ENCODE data around the gene LDLRAD3.

Gene LDLRAD3

DNA sequence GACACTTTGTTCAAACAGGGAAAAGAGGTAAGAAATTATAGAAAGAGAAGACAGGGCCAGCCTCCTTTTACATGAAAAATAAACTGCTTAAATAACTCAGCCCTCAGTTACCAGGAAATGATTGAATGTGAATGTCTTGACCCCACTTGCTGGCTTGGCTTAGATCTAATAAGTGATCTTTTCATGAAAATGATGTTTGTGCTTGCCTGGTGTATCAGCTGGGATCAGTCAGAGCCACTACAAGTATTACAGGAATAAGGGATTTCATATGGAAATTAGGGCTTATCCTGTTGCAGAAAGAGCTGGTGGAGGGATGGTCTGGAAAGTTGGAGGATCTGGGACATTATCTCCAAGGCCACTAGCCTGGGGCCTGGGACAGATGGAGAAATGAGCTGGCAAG lies 293.5 kb downstream of the LDLRAD3 start:
- no peak overlapping the region for H3K4me3 ChIP-seq (ENCODE audit: low read length, poor library complexity, severe bottlenecking)
- H3K36me3 ChIP-seq (ENCODE audit: insufficient read depth, low read length) = no peaks in the 10 kb centered on the region
- no peak overlapping the region for H2AFZ ChIP-seq (ENCODE audit: low read length)
- H3K4me2 ChIP-seq (ENCODE audit: low read depth, low read length, poor library complexity, severe bottlenecking) = no peak overlapping the region
- H3K27me3 ChIP-seq (ENCODE audit: insufficient read depth, low read length, poor library complexity, severe bottlenecking) = no peaks in the 10 kb centered on the region
- no peaks in the 10 kb centered on the region for H4K20me1 ChIP-seq (ENCODE audit: insufficient read depth, low read length, poor library complexity, severe bottlenecking)
- H3K79me2 ChIP-seq (ENCODE audit: insufficient read depth, low read length) = no peaks in the 10 kb centered on the region
- no peaks in the 10 kb centered on the region for H3K9me3 ChIP-seq (ENCODE audit: insufficient read depth, low read depth, low read length)
- H3K9me2 ChIP-seq (replicated peaks; ENCODE audit: low read depth, low read length) = no peaks in the 10 kb centered on the region
- H3F3A ChIP-seq (ENCODE audit: low read depth) = no peaks in the 10 kb centered on the region
- TF ChIP-seq, protein P1, sequence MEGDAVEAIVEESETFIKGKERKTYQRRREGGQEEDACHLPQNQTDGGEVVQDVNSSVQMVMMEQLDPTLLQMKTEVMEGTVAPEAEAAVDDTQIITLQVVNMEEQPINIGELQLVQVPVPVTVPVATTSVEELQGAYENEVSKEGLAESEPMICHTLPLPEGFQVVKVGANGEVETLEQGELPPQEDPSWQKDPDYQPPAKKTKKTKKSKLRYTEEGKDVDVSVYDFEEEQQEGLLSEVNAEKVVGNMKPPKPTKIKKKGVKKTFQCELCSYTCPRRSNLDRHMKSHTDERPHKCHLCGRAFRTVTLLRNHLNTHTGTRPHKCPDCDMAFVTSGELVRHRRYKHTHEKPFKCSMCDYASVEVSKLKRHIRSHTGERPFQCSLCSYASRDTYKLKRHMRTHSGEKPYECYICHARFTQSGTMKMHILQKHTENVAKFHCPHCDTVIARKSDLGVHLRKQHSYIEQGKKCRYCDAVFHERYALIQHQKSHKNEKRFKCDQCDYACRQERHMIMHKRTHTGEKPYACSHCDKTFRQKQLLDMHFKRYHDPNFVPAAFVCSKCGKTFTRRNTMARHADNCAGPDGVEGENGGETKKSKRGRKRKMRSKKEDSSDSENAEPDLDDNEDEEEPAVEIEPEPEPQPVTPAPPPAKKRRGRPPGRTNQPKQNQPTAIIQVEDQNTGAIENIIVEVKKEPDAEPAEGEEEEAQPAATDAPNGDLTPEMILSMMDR (conservative IDR thresholded peaks at IDR 0.05; ENCODE audit: low read length) = no peak
- no peak for TF ChIP-seq EZH2phosphoT487 (IDR thresholded peaks at IDR 0.05; ENCODE audit: borderline replicate concordance)
- H3K4me1 ChIP-seq (ENCODE audit: insufficient read depth, low read length, poor library complexity, severe bottlenecking) = no peaks in the 10 kb centered on the region
- no peak overlapping the region for H3K9ac ChIP-seq (ENCODE audit: low read depth, low read length, poor library complexity, severe bottlenecking)

DNA sequence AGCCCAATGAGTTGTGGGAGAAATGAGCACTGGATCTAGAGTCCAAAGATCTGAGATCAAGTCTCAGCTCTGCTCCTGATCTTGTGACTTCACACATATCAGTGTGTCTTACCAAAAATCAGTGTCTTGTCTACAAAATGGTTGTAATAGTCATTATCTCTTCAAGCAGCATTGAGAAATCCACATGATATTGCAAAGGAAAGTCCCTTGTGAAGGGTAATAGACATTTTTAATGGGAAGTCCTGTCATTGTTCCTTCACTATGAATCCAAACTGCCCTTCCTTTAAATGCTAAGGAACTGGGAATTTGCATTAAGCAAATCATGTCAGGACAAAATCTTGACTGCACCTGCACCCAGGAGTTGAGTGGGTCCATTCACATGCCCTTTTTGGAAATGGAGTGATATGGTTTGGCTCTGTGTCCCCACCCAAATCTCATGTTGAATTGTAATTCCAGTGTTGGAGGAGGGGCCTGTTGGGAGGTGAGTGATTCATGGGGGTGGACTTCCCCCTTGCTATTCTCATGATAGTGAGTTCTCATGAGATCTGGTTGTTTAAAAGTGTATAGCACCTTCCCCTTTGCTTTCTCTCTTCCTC lies 294.3 kb downstream of the LDLRAD3 start:
- Histone ChIP-seq H3F3A (ENCODE audit: low read depth) (no peaks in the 10 kb centered on the region), H3K79me2 (ENCODE audit: insufficient read depth, low read length) (no peaks in the 10 kb centered on the region), H3K9me2 (replicated peaks; ENCODE audit: low read depth, low read length) (no peaks in the 10 kb centered on the region), H3K27me3 (ENCODE audit: insufficient read depth, low read length, poor library complexity, severe bottlenecking) (no peaks in the 10 kb centered on the region), H3K4me3 (ENCODE audit: low read length, poor library complexity, severe bottlenecking) (no peak overlapping the region), H3K4me1 (ENCODE audit: insufficient read depth, low read length, poor library complexity, severe bottlenecking) (no peaks in the 10 kb centered on the region), H3K36me3 (ENCODE audit: insufficient read depth, low read length) (no peaks in the 10 kb centered on the region), H3K9me3 (ENCODE audit: insufficient read depth, low read depth, low read length) (no peaks in the 10 kb centered on the region), H4K20me1 (ENCODE audit: insufficient read depth, low read length, poor library complexity, severe bottlenecking) (no peaks in the 10 kb centered on the region), H3K9ac (ENCODE audit: low read depth, low read length, poor library complexity, severe bottlenecking) (no peak overlapping the region), H2AFZ (ENCODE audit: low read length) (no peak overlapping the region), H3K4me2 (ENCODE audit: low read depth, low read length, poor library complexity, severe bottlenecking) (no peak overlapping the region)
- TF ChIP-seq, protein P1 (conservative IDR thresholded peaks at IDR 0.05; ENCODE audit: low read length) = no peak
- TF ChIP-seq EZH2phosphoT487 (IDR thresholded peaks at IDR 0.05; ENCODE audit: borderline replicate concordance) = no peak

DNA sequence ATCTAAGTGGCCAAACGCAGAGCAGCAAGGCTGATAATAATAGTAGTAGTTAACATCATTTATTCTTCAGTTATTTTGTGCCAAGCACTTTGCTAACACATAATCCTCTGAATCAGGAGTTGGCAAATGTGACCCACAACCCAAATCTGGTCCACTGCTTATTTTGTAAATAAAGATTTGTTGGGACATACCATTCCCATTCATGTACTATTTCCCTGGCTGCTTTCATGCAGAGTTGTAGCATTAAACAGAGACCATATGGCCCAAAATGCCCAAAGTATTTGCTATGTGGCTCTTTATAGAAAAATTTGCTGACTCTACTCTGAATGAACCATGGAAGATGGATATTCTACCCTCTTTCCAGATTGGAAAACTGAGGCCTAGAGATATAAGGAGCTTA lies 295.0 kb downstream of the LDLRAD3 start:
- no peaks in the 10 kb centered on the region for H3K9me2 ChIP-seq (replicated peaks; ENCODE audit: low read depth, low read length)
- no peak for TF ChIP-seq EZH2phosphoT487 (IDR thresholded peaks at IDR 0.05; ENCODE audit: borderline replicate concordance)
- TF ChIP-seq, protein P1 (conservative IDR thresholded peaks at IDR 0.05; ENCODE audit: low read length) = no peak
- H3K36me3 ChIP-seq (ENCODE audit: insufficient read depth, low read length) = no peaks in the 10 kb centered on the region
- H3F3A ChIP-seq (ENCODE audit: low read depth) = no peaks in the 10 kb centered on the region
- H3K79me2 ChIP-seq (ENCODE audit: insufficient read depth, low read length) = no peaks in the 10 kb centered on the region
- H3K4me1 ChIP-seq (ENCODE audit: insufficient read depth, low read length, poor library complexity, severe bottlenecking) = no peaks in the 10 kb centered on the region
- H4K20me1 ChIP-seq (ENCODE audit: insufficient read depth, low read length, poor library complexity, severe bottlenecking) = no peaks in the 10 kb centered on the region
- H3K4me2 ChIP-seq (ENCODE audit: low read depth, low read length, poor library complexity, severe bottlenecking) = no peak overlapping the region
- H3K9ac ChIP-seq (ENCODE audit: low read depth, low read length, poor library complexity, severe bottlenecking) = no peak overlapping the region
- no peak overlapping the region for H3K4me3 ChIP-seq (ENCODE audit: low read length, poor library complexity, severe bottlenecking)
- no peak overlapping the region for H2AFZ ChIP-seq (ENCODE audit: low read length)
- no peaks in the 10 kb centered on the region for H3K27me3 ChIP-seq (ENCODE audit: insufficient read depth, low read length, poor library complexity, severe bottlenecking)
- H3K9me3 ChIP-seq (ENCODE audit: insufficient read depth, low read depth, low read length) = no peaks in the 10 kb centered on the region

All from Loucy (cell line).